Effector memory CD8-positive, alpha-beta T cell (primary cell): ENCODE results near the gene ABHD16A.
A peak's percentile ranks its signal among the peaks of the same experiment; 100 is the strongest.

ENCODE experiments used
- ATAC-seq: fragments of 150-1000 bp; cut with Tn5 transposase; replicated peaks from 2 replicates; pipeline ENCODE4 v1.10.0; 2021; ENCODE audit warnings: mild to moderate bottlenecking, moderate library complexity
- DNase-seq, 3 experiments: peaks; one replicate each; pipeline ENCODE4 v3.0.0; 2021
- H3K27ac Mint-ChIP-seq, 2 donors: one replicate each; pipeline ENCODE4 v1.8.0; 2022; ENCODE audit warnings: mild to moderate bottlenecking in 2 of 2, mixed read lengths in 2 of 2, moderate library complexity in 2 of 2
- H3K27me3 Mint-ChIP-seq, 2 donors: one replicate each; pipeline ENCODE4 v1.8.0; 2022; ENCODE audit warnings: mixed read lengths in 2 of 2
- H3K36me3 Mint-ChIP-seq: one replicate; pipeline ENCODE4 v1.8.0; 2022; ENCODE audit warnings: mild to moderate bottlenecking, moderate library complexity, mixed read lengths; ENCODE audit not compliant: insufficient read depth
- H3K4me1 Mint-ChIP-seq, 2 donors: one replicate each; pipeline ENCODE4 v1.8.0; 2022; ENCODE audit warnings: low read depth in 2 of 2, mixed read lengths in 2 of 2
- H3K4me3 Mint-ChIP-seq, 2 donors: one replicate each; pipeline ENCODE4 v1.8.0; 2022; ENCODE audit warnings: mild to moderate bottlenecking in 2 of 2, mixed read lengths in 2 of 2, moderate library complexity in 2 of 2
- H3K9me3 Mint-ChIP-seq, 2 donors: one replicate each; pipeline ENCODE4 v1.8.0; 2022; ENCODE audit warnings: mixed read lengths in 2 of 2

Gene ABHD16A

GRCh38 chr6:31701666-31702404 lies 1.3 kb downstream of the ABHD16A start:
- Mint-ChIP-seq H3K4me3 (peak overlapping the region; percentile 95 to 99), H3K27ac (peak overlapping the region; percentile 94 to 97), H3K4me1 (peaks cover 23 to 30% of the 10 kb centered on the region in 2 donors), H3K9me3 (no peaks in the 10 kb centered on the region), H3K27me3 (no peaks in the 10 kb centered on the region), H3K36me3 (peaks cover 33% of the 10 kb centered on the region)
- ATAC-seq (no peak), DNase-seq (no peak)

GRCh38 chr6:31700740-31701401 lies 2.3 kb downstream of the ABHD16A start:
- ATAC-seq (no peak), DNase-seq (no peak)
- Mint-ChIP-seq H3K36me3 (peaks cover 43% of the 10 kb centered on the region), H3K4me1 (peaks cover 23 to 30% of the 10 kb centered on the region in 2 donors), H3K27ac (peak overlapping the region; percentile 47 to 67), H3K9me3 (no peaks in the 10 kb centered on the region), H3K4me3 (peak overlapping the region; percentile 95 to 99), H3K27me3 (no peaks in the 10 kb centered on the region)

- ATAC-seq, result no peak
- H3K9me3 Mint-ChIP-seq, result no peaks in the 10 kb centered on the region
Measured at GRCh38 chr6:31697555-31697954, 5.6 kb downstream of the ABHD16A start.

GRCh38 chr6:31693535-31693934 lies 9.6 kb downstream of the ABHD16A start:
- H3K4me1 Mint-ChIP-seq, result peaks cover 7% of the 10 kb centered on the region in 2 donors
- ATAC-seq (no peak), DNase-seq (no peak)
- H3K27me3 Mint-ChIP-seq, result no peaks in the 10 kb centered on the region
- no peaks in the 10 kb centered on the region for H3K9me3 Mint-ChIP-seq
- no peak overlapping the region for H3K4me3 Mint-ChIP-seq
- H3K36me3 Mint-ChIP-seq, result peaks cover 66% of the 10 kb centered on the region
- H3K27ac Mint-ChIP-seq, result peak overlapping the region; percentile 80 to 88

More at GRCh38 chr6:31697555-31697954, 5.6 kb downstream of the ABHD16A start:
- no peaks in the 10 kb centered on the region for H3K27me3 Mint-ChIP-seq
- H3K27ac Mint-ChIP-seq, result peak overlapping the region; percentile 18 to 59
- peaks cover 20 to 25% of the 10 kb centered on the region in 2 donors for H3K4me1 Mint-ChIP-seq
- no peak overlapping the region for H3K4me3 Mint-ChIP-seq
- H3K36me3 Mint-ChIP-seq, result peaks cover 70% of the 10 kb centered on the region
- no peak for DNase-seq

- Mint-ChIP-seq H3K4me1 (peaks cover 7% of the 10 kb centered on the region in 2 donors), H3K27ac (peak overlapping the region; percentile 80 to 88), H3K9me3 (no peaks in the 10 kb centered on the region), H3K27me3 (no peaks in the 10 kb centered on the region), H3K4me3 (no peak overlapping the region), H3K36me3 (peaks cover 62% of the 10 kb centered on the region)
- no peak for ATAC-seq
- no peak for DNase-seq
Measured at GRCh38 chr6:31692886-31693285, 10.2 kb downstream of the ABHD16A start.

GRCh38 chr6:31692353-31692752 lies 10.8 kb downstream of the ABHD16A start:
- DNase-seq (no peak), ATAC-seq (no peak)
- H3K36me3 Mint-ChIP-seq, result peaks cover 62% of the 10 kb centered on the region
- H3K4me3 Mint-ChIP-seq, result no peak overlapping the region
- H3K4me1 Mint-ChIP-seq, result peaks cover 2% of the 10 kb centered on the region in 2 donors
- no peak overlapping the region for H3K27ac Mint-ChIP-seq
- no peaks in the 10 kb centered on the region for H3K9me3 Mint-ChIP-seq
- H3K27me3 Mint-ChIP-seq, result no peaks in the 10 kb centered on the region

GRCh38 chr6:31691564-31692108 lies 11.5 kb downstream of the ABHD16A start:
- ATAC-seq (no peak), DNase-seq (no peak)
- Mint-ChIP-seq H3K4me3 (no peak overlapping the region), H3K27me3 (no peaks in the 10 kb centered on the region), H3K4me1 (peaks cover 0 to 2% of the 10 kb centered on the region in 2 donors), H3K27ac (no peak overlapping the region), H3K36me3 (peaks cover 68% of the 10 kb centered on the region), H3K9me3 (no peaks in the 10 kb centered on the region)

GRCh38 chr6:31691078-31691463 lies 12.1 kb downstream of the ABHD16A start:
- no peak for DNase-seq
- peaks cover 0 to 2% of the 10 kb centered on the region in 2 donors for H3K4me1 Mint-ChIP-seq
- H3K27ac Mint-ChIP-seq, result peak overlapping the region in 1 of 2 donors; percentile 85
- no peaks in the 10 kb centered on the region for H3K9me3 Mint-ChIP-seq
- H3K27me3 Mint-ChIP-seq, result no peaks in the 10 kb centered on the region
- peaks cover 63% of the 10 kb centered on the region for H3K36me3 Mint-ChIP-seq
- no peak overlapping the region for H3K4me3 Mint-ChIP-seq
- ATAC-seq, result no peak

GRCh38 chr6:31690231-31691077 lies 12.7 kb downstream of the ABHD16A start:
- Mint-ChIP-seq H3K36me3 (peaks cover 58% of the 10 kb centered on the region), H3K27ac (peak overlapping the region in 1 of 2 donors; percentile 85), H3K27me3 (no peaks in the 10 kb centered on the region), H3K9me3 (no peaks in the 10 kb centered on the region), H3K4me3 (no peak overlapping the region), H3K4me1 (peaks cover 0 to 2% of the 10 kb centered on the region in 2 donors)
- DNase-seq (no peak), ATAC-seq (no peak)

- H3K27me3 Mint-ChIP-seq, result no peaks in the 10 kb centered on the region
- H3K4me1 Mint-ChIP-seq, result peaks cover 0 to 2% of the 10 kb centered on the region in 2 donors
- peaks cover 58% of the 10 kb centered on the region for H3K36me3 Mint-ChIP-seq
- ATAC-seq (no peak), DNase-seq (no peak)
- no peak overlapping the region for H3K4me3 Mint-ChIP-seq
- H3K9me3 Mint-ChIP-seq, result no peaks in the 10 kb centered on the region
- H3K27ac Mint-ChIP-seq, result peak overlapping the region in 1 of 2 donors; percentile 85
Measured at GRCh38 chr6:31689249-31690110, 13.6 kb downstream of the ABHD16A start.

- peaks cover 49% of the 10 kb centered on the region for H3K36me3 Mint-ChIP-seq
- no peak for DNase-seq
- ATAC-seq, result no peak
- no peak overlapping the region for H3K27ac Mint-ChIP-seq
- no peak overlapping the region for H3K4me3 Mint-ChIP-seq
- H3K27me3 Mint-ChIP-seq, result no peaks in the 10 kb centered on the region
- no peaks in the 10 kb centered on the region for H3K9me3 Mint-ChIP-seq
- peaks cover 0 to 2% of the 10 kb centered on the region in 2 donors for H3K4me1 Mint-ChIP-seq
Measured at GRCh38 chr6:31687860-31688693, 15.0 kb downstream of the ABHD16A start.

GRCh38 chr6:31687321-31687720 lies 15.8 kb downstream of the ABHD16A start:
- Mint-ChIP-seq H3K4me1 (peaks cover 0 to 2% of the 10 kb centered on the region in 2 donors), H3K27ac (peak overlapping the region; percentile 44 to 66), H3K9me3 (no peaks in the 10 kb centered on the region), H3K27me3 (no peaks in the 10 kb centered on the region), H3K36me3 (peaks cover 48% of the 10 kb centered on the region), H3K4me3 (no peak overlapping the region)
- ATAC-seq (no peak), DNase-seq (no peak)
